ENCODE data around the gene EPHA1. TPM values are rescaled to one million over a fixed set of nuclear protein-coding genes. Genes with fewer than 3 reads are reported as not detected.
A peak's percentile ranks its signal among the peaks of the same experiment; 100 is the strongest.

EPHA1 gene
- total RNA-seq, 1 donor from 2014 or later, result not detected

- H3K27ac ChIP-seq (replicated peaks), result peak overlapping the region; percentile 99
- H3K4me1 ChIP-seq, result peaks cover 91% of the 10 kb centered on the region
- TF ChIP-seq, protein P1, sequence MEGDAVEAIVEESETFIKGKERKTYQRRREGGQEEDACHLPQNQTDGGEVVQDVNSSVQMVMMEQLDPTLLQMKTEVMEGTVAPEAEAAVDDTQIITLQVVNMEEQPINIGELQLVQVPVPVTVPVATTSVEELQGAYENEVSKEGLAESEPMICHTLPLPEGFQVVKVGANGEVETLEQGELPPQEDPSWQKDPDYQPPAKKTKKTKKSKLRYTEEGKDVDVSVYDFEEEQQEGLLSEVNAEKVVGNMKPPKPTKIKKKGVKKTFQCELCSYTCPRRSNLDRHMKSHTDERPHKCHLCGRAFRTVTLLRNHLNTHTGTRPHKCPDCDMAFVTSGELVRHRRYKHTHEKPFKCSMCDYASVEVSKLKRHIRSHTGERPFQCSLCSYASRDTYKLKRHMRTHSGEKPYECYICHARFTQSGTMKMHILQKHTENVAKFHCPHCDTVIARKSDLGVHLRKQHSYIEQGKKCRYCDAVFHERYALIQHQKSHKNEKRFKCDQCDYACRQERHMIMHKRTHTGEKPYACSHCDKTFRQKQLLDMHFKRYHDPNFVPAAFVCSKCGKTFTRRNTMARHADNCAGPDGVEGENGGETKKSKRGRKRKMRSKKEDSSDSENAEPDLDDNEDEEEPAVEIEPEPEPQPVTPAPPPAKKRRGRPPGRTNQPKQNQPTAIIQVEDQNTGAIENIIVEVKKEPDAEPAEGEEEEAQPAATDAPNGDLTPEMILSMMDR (IDR thresholded peaks at IDR 0.05; ENCODE audit: borderline replicate concordance), result no peak
Measured at GRCh38 chr7:143388491-143389101, 20.1 kb downstream of the EPHA1 start.

DNA sequence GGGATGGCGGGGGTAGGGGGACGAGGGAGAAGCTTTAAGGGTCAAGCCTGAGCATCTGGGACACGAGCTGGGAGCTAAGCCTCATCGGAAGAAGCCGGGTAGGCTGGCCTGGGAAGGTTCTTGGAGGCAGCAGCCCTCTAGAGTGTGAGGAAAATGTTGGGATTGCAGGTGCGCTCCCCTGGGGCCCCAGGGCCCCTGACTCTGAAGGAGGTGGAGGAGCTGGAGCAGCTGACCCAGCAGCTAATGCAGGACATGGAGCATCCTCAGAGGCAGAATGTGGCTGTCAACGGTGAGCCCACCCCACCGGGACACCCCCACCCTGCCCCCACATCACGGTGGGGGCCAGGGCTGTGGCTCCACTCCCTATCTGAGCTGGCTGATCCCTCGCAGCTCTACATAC, 20.6 kb downstream of the EPHA1 start:
- Histone ChIP-seq H3K27me3 (ENCODE audit: low read depth) (no peaks in the 10 kb centered on the region), H3K4me1 (peaks cover 91% of the 10 kb centered on the region), H3K9me3 (replicated peaks) (no peaks in the 10 kb centered on the region), H3K36me3 (peaks cover 52% of the 10 kb centered on the region), H3K4me3 (no peak overlapping the region), H3K27ac (replicated peaks) (peak overlapping the region; percentile 99)
- intact Hi-C loops (cut with micrococcal nuclease), result no loop called here
- no peak for DNase-seq
- TF ChIP-seq, protein P1 (IDR thresholded peaks at IDR 0.05; ENCODE audit: borderline replicate concordance), result no peak

More at GRCh38 chr7:143388491-143389101, 20.1 kb downstream of the EPHA1 start:
- DNase-seq, result no peak
- intact Hi-C loops (cut with micrococcal nuclease), result no loop called here
- Histone ChIP-seq H3K36me3 (peaks cover 51% of the 10 kb centered on the region), H3K9me3 (replicated peaks) (no peaks in the 10 kb centered on the region), H3K4me3 (no peak overlapping the region), H3K27me3 (ENCODE audit: low read depth) (no peaks in the 10 kb centered on the region)

GRCh38 chr7:143387156-143387975, 21.3 kb downstream of the EPHA1 start:
- TF ChIP-seq, protein P1 (IDR thresholded peaks at IDR 0.05; ENCODE audit: borderline replicate concordance), result no peak
- Histone ChIP-seq H3K4me1 (peaks cover 91% of the 10 kb centered on the region), H3K27me3 (ENCODE audit: low read depth) (no peaks in the 10 kb centered on the region), H3K9me3 (replicated peaks) (no peaks in the 10 kb centered on the region), H3K27ac (replicated peaks) (peak overlapping the region; percentile 99), H3K4me3 (no peak overlapping the region), H3K36me3 (peaks cover 54% of the 10 kb centered on the region)
- intact Hi-C loops (cut with micrococcal nuclease), result no loop called here
- DNase-seq, result no peak

GRCh38 chr7:143385891-143386781, 22.5 kb downstream of the EPHA1 start:
- Histone ChIP-seq H3K36me3 (peaks cover 51% of the 10 kb centered on the region), H3K4me3 (peak overlapping the region; percentile 98), H3K4me1 (peaks cover 91% of the 10 kb centered on the region), H3K9me3 (replicated peaks) (no peaks in the 10 kb centered on the region), H3K27me3 (ENCODE audit: low read depth) (no peaks in the 10 kb centered on the region), H3K27ac (replicated peaks) (peak overlapping the region; percentile 99)
- DNase-seq, result no peak
- intact Hi-C loops (cut with micrococcal nuclease), result no loop called here
- TF ChIP-seq, protein P1 (IDR thresholded peaks at IDR 0.05; ENCODE audit: borderline replicate concordance), result no peak

All from left ventricle myocardium inferior (tissue), 1 donor.